Middle frontal gyrus (tissue), 1 donor: Measurements from ENCODE around the gene CRYBB2.
"Not testable (repeated sequence)": the region's sequence is repeated elsewhere in the genome, so short reads cannot be mapped to it uniquely, and the experiment has no call there.

ENCODE experiments used
- DNase-seq: peaks from one replicate; pipeline ENCODE4 v3.0.0-alpha.2; 2015; ENCODE audit warnings: low spot score; ENCODE audit errors: extremely low spot score

The CRYBB2 gene

GRCh38 chr22:25199731-25200520 is 19.5 kb upstream of the CRYBB2 start, which contains the start of gene CRYBB3:
Gene CRYBB3 (plus strand): TSS chr22:25199858. CDS start chr22:25201397, 1,539 bp downstream.
- DNase-seq: no peak

- no peak for DNase-seq
These were observed 18.5 kb upstream of the CRYBB2 start for GRCh38 chr22:25200967-25201366.

- no peak for DNase-seq
These were observed 17.7 kb upstream of the CRYBB2 start for GRCh38 chr22:25201557-25202273.

GRCh38 chr22:25202290-25202921 is 17.0 kb upstream of the CRYBB2 start:
- peak; percentile 33 for DNase-seq

- no peak for DNase-seq
These were observed 16.4 kb upstream of the CRYBB2 start for GRCh38 chr22:25203082-25203481.

- DNase-seq: not testable (repeated sequence)
These were observed 14.9 kb upstream of the CRYBB2 start for GRCh38 chr22:25204547-25204946.

GRCh38 chr22:25205847-25206246 is 13.6 kb upstream of the CRYBB2 start:
- no peak for DNase-seq

GRCh38 chr22:25206998-25207397 is 12.4 kb upstream of the CRYBB2 start:
- no peak for DNase-seq

GRCh38 chr22:25207553-25208157 is 11.8 kb upstream of the CRYBB2 start:
- no peak for DNase-seq

- no peak for DNase-seq
These were observed 11.1 kb upstream of the CRYBB2 start for GRCh38 chr22:25208328-25208727.

GRCh38 chr22:25208743-25209505 is 10.5 kb upstream of the CRYBB2 start:
- DNase-seq: no peak

- no peak for DNase-seq
These were observed 8.6 kb upstream of the CRYBB2 start for GRCh38 chr22:25210793-25211192.

GRCh38 chr22:25212337-25212736 is 7.1 kb upstream of the CRYBB2 start:
- DNase-seq: no peak

- no peak for DNase-seq
These were observed 6.2 kb upstream of the CRYBB2 start for GRCh38 chr22:25213221-25213620.

- no peak for DNase-seq
These were observed 3.2 kb upstream of the CRYBB2 start for GRCh38 chr22:25216230-25216629.

- DNase-seq: no peak
These were observed 556 bp downstream of the CRYBB2 start for GRCh38 chr22:25219948-25220442.

- DNase-seq: no peak
These were observed 2.4 kb downstream of the CRYBB2 start for GRCh38 chr22:25221790-25222189.

GRCh38 chr22:25223269-25223850 is 3.9 kb downstream of the CRYBB2 start:
- no peak for DNase-seq

GRCh38 chr22:25228822-25229221 is 9.4 kb downstream of the CRYBB2 start:
- no peak for DNase-seq

- DNase-seq: not testable (repeated sequence)
These were observed 11.3 kb downstream of the CRYBB2 start for GRCh38 chr22:25230760-25231159.
